Right lobe of liver (tissue), 4 donors: ENCODE results near the gene ZXDC.

Experiments used
- POLR2A ChIP-seq: fragments of 450-650 bp; IDR thresholded peaks from one replicate; pipeline ENCODE4 v1.6.1; 2017; ENCODE audit warnings: antibody characterized with exemption, mild to moderate bottlenecking
- TF ChIP-seq, protein P1 (sequence below), 4 donors: fragments of 200-600 bp in 3 of 4; fragments of 450-650 bp in 1 of 4; IDR thresholded peaks; one replicate each; pipeline versions ENCODE4 v1.5.1 to v1.8.0; 2016 to 2022; ENCODE audit warnings: antibody characterized with exemption in 4 of 4, mild to moderate bottlenecking in 2 of 4
- donor health status: DM: no; HTN: no; CAD: no.
- donor health status: DM: no; HTN: no; CAD: no.
- donor health status: DM: no; HTN: yes; CAD: no.

DNA sequence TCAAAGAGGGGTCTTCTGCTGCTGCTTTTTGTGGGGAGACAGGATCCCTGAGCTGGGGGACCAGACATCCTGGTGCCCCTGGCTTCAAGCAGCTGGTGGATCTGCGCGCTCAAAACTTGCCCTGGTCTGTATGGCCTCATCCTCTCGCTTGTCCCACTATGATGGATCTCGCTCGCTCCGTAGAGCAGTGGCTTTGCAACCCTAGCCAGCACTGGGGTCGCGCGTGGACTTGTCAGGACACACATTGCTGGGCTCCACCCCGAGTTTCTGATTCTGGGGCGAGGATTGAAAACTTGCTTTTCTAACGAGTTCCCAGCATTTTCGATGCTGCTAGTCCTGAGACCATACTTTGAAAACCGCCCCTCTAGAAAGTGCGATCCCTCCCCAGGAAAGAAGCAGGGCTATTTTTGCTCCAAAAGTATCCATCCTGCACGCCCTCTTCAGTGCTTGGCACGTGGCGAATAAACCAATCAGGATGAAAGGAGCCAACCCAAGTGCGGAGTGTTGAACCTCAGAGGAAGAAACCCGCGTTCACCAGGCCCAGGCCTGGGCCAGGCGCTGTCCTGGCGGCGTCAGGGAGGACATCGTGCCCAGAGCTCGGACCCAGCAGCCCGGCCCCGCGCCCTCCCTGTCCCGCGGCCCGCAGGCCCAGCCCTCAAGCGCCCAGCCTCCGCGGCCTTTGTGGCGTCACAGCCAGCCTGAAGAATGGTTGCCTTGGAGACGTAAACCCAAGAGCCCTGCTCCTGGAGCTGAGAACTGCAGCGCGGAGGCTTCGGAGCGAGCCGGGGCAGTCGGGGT is 81.3 kb downstream of the ZXDC start, which contains the start of gene CFAP100:
- TF ChIP-seq, protein P1, sequence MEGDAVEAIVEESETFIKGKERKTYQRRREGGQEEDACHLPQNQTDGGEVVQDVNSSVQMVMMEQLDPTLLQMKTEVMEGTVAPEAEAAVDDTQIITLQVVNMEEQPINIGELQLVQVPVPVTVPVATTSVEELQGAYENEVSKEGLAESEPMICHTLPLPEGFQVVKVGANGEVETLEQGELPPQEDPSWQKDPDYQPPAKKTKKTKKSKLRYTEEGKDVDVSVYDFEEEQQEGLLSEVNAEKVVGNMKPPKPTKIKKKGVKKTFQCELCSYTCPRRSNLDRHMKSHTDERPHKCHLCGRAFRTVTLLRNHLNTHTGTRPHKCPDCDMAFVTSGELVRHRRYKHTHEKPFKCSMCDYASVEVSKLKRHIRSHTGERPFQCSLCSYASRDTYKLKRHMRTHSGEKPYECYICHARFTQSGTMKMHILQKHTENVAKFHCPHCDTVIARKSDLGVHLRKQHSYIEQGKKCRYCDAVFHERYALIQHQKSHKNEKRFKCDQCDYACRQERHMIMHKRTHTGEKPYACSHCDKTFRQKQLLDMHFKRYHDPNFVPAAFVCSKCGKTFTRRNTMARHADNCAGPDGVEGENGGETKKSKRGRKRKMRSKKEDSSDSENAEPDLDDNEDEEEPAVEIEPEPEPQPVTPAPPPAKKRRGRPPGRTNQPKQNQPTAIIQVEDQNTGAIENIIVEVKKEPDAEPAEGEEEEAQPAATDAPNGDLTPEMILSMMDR (IDR thresholded peaks at IDR 0.05) = no peak
- no peak for TF ChIP-seq POLR2A
